Chondrocyte (in vitro differentiated cells): Measurements from ENCODE around the gene UGT2A3. TPM values are rescaled to one million over a fixed set of nuclear protein-coding genes. Genes with fewer than 3 reads are reported as not detected.

ENCODE experiments used
- DNase-seq: peaks from one replicate; pipeline ENCODE4 v3.0.0; 2021; ENCODE audit warnings: mixed read lengths, low spot score
- H3K27ac Mint-ChIP-seq: one replicate; pipeline ENCODE4 v1.8.0; 2021; ENCODE audit warnings: mild to moderate bottlenecking, moderate library complexity, mixed read lengths; ENCODE audit not compliant: unreplicated experiment
- H3K27me3 Mint-ChIP-seq: 2 replicates; pipeline ENCODE4 v1.8.0; 2021; ENCODE audit warnings: low read depth, mixed read lengths
- H3K36me3 Mint-ChIP-seq: 2 replicates; pipeline ENCODE4 v1.8.0; 2021; ENCODE audit warnings: low read depth, mixed read lengths
- H3K4me1 Mint-ChIP-seq: 2 replicates; pipeline ENCODE4 v1.8.0; 2021; ENCODE audit warnings: low read depth, mild to moderate bottlenecking, mixed read lengths
- H3K4me3 Mint-ChIP-seq: one replicate; pipeline ENCODE4 v1.8.0; 2021; ENCODE audit warnings: mild to moderate bottlenecking, moderate library complexity, mixed read lengths; ENCODE audit not compliant: unreplicated experiment
- H3K9me3 Mint-ChIP-seq: 2 replicates; pipeline ENCODE4 v1.8.0; 2021; ENCODE audit warnings: low read depth, mixed read lengths
- total RNA-seq: library from RNA; stranded (reverse); gene quantifications from 3 replicates; pipeline ENCODE4 v1.2.1, GENCODE V29; 2021
- TF ChIP-seq, protein P1 (sequence below): fragments of 200-600 bp; sonication (generic); IDR thresholded peaks from 2 replicates; pipeline ENCODE4 v1.5.0; 2021; ENCODE audit warnings: antibody characterized with exemption, mild to moderate bottlenecking, moderate library complexity

Gene UGT2A3
- total RNA-seq, 1 donor from 2014 or later = not detected

DNA sequence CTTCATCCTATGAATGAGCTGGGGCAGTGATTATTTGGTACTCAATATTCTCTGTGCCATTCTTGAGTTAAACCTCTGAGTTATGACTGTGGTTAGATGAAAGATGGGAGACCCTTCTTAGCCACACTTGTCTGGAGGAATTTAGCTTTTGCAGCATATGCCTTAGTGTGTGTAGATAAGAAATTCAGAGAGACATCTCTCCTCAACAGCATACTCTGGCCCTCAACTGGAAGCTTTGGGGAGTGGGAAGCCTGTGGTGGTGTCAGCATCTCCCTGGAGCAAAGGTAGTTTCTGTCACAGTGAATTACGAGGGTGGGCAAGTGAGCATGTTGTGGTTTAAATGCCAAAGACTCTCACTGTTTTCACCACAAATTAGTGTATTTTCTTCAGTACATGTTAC lies 58.7 kb downstream of the UGT2A3 start:
- DNase-seq = no peak
- H3K27ac Mint-ChIP-seq = no peak overlapping the region
- no peak overlapping the region for H3K4me3 Mint-ChIP-seq
- TF ChIP-seq, protein P1, sequence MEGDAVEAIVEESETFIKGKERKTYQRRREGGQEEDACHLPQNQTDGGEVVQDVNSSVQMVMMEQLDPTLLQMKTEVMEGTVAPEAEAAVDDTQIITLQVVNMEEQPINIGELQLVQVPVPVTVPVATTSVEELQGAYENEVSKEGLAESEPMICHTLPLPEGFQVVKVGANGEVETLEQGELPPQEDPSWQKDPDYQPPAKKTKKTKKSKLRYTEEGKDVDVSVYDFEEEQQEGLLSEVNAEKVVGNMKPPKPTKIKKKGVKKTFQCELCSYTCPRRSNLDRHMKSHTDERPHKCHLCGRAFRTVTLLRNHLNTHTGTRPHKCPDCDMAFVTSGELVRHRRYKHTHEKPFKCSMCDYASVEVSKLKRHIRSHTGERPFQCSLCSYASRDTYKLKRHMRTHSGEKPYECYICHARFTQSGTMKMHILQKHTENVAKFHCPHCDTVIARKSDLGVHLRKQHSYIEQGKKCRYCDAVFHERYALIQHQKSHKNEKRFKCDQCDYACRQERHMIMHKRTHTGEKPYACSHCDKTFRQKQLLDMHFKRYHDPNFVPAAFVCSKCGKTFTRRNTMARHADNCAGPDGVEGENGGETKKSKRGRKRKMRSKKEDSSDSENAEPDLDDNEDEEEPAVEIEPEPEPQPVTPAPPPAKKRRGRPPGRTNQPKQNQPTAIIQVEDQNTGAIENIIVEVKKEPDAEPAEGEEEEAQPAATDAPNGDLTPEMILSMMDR = no peak
- no peaks in the 10 kb centered on the region for H3K36me3 Mint-ChIP-seq
- H3K4me1 Mint-ChIP-seq = no peaks in the 10 kb centered on the region
- no peaks in the 10 kb centered on the region for H3K27me3 Mint-ChIP-seq
- no peaks in the 10 kb centered on the region for H3K9me3 Mint-ChIP-seq

DNA sequence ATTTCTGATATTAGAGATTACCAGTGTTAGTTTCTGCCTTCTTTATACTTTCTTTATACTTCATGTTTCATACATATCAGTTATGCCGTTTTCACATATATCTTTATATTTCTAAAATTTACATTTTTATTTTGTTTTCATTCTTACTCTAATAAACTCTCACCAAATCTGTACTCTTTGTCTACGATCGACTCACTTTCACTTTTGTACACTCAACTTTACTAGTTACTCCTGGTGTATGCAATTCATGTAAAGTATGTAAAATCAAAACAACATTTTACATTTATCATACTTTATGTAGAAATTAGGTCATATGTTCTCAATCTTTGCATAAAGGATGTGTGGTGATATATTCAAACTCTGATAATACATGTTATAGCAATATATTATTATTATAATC lies 59.9 kb downstream of the UGT2A3 start:
- no peak for DNase-seq
- Mint-ChIP-seq H3K9me3 (no peaks in the 10 kb centered on the region), H3K27me3 (peaks cover 2% of the 10 kb centered on the region), H3K4me1 (no peaks in the 10 kb centered on the region), H3K36me3 (no peaks in the 10 kb centered on the region), H3K27ac (no peak overlapping the region), H3K4me3 (no peak overlapping the region)
- TF ChIP-seq, protein P1 = no peak

DNA sequence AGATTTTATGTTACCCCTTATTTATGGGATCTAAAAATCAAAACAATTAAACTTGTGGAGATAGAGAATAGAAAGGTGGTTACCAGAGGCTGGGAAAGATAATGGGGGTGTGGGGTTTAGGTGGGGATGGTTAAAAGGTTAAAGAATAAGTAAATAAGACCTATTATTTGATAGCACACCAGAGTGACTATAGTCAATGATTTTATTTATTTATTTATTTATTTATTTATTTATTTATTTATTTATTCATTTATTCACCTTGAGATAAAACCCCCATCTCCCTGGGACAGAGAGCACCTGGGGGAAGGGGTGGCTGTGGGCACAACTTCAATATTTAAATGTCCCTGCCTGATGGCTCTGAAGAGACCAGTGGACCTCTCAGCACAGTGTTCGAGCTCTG lies 66.1 kb downstream of the UGT2A3 start:
- no peak for DNase-seq
- Mint-ChIP-seq H3K9me3 (no peaks in the 10 kb centered on the region), H3K27me3 (peaks cover 4% of the 10 kb centered on the region), H3K36me3 (no peaks in the 10 kb centered on the region), H3K4me3 (no peak overlapping the region), H3K27ac (no peak overlapping the region), H3K4me1 (no peaks in the 10 kb centered on the region)
- TF ChIP-seq, protein P1 = no peak

DNA sequence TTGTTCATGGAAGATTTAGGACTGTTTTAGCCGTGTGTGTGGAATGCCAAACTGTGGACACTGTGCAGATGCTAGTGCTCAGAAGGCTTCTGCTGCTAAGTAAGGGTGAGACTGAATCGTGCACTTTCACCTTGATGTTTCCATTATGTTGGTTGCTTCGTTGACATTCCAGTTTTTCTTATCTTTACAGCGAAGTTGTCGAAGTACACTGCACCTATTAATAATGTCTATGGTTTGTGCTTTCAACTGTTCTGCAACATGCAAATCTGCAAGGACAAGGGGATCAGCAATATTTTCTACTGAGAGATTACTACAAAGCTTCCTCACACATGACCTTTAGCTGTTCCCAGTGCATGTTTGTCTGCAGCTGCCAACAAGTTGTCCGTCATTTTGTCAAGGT lies 67.7 kb downstream of the UGT2A3 start:
- Mint-ChIP-seq H3K4me1 (no peaks in the 10 kb centered on the region), H3K4me3 (no peak overlapping the region), H3K27me3 (peaks cover 4% of the 10 kb centered on the region), H3K9me3 (no peaks in the 10 kb centered on the region), H3K36me3 (no peaks in the 10 kb centered on the region), H3K27ac (no peak overlapping the region)
- TF ChIP-seq, protein P1 = no peak
- DNase-seq = no peak

Other genes with a start within 250 kb of the UGT2A3 start
- gene UGT2B10, start 135.8 kb downstream of the UGT2A3 start, total RNA-seq = not detected in 3 replicates
- 2.4 to 7.1 TPM (median 6.5 TPM) in 3 replicates for gene UGT2B7, start 144.7 kb upstream of the UGT2A3 start, total RNA-seq